Neural progenitor cell (in vitro differentiated cells): ENCODE measurements around the gene GOLT1A.

Source experiments
- CTCF ChIP-seq: fragments of 200-600 bp; sonication (generic); IDR thresholded peaks from 2 replicates; pipeline ENCODE4 v1.5.1; 2017; ENCODE audit warnings: antibody characterized with exemption, mild to moderate bottlenecking
- EZH2 ChIP-seq: fragments of 200-600 bp; sonication (generic); IDR thresholded peaks from 2 replicates; pipeline ENCODE4 v1.6.1; 2017; ENCODE audit warnings: antibody characterized with exemption, mild to moderate bottlenecking, moderate library complexity

GRCh38 chr1:204248954-204249353, 35.2 kb upstream of the GOLT1A start:
- TF ChIP-seq CTCF (no peak), EZH2 (no peak)
